Naive thymus-derived CD4-positive, alpha-beta T cell (primary cell): Measurements from ENCODE around the gene DPM3. TPM values are rescaled to one million over a fixed set of nuclear protein-coding genes. Genes with fewer than 3 reads are reported as not detected.
A peak's percentile ranks its signal among the peaks of the same experiment; 100 is the strongest.

Source experiments
- ATAC-seq: fragments of 150-1000 bp; cut with Tn5 transposase; 2 replicates; pipeline ENCODE4 v1.10.0; 2021; ENCODE audit warnings: mild to moderate bottlenecking, moderate library complexity
- CTCF ChIA-PET: fragments of 350-600 bp; sonication (Branson Sonifier 250); formaldehyde crosslinking; loops from one replicate; lab custom pipeline; 2021; ENCODE audit warnings: antibody characterized with exemption; lab: Charles Lee
- POLR2A ChIA-PET: fragments of 350-600 bp; sonication (Branson Sonifier 250); formaldehyde crosslinking; loops from one replicate; lab custom pipeline; 2021; ENCODE audit warnings: antibody characterized with exemption, inconsistent platforms; lab: Charles Lee
- DNase-seq, 9 donors: peaks; one replicate each; pipeline versions ENCODE4 v3.0.0 to v3.0.0-alpha.2; 2020 to 2022; ENCODE audit warnings: mixed read lengths in 1 of 9
- H3K27ac ChIP-seq: one replicate; pipeline ENCODE4 v1.7.0; 2013; ENCODE audit warnings: mild to moderate bottlenecking, low read depth, low read length, moderate library complexity
- H3K27me3 ChIP-seq, 2 donors: one replicate each; pipeline ENCODE4 v1.7.0; 2013; ENCODE audit warnings: low read length in 2 of 2, mild to moderate bottlenecking in 2 of 2, moderate library complexity in 2 of 2; ENCODE audit not compliant: control insufficient read depth in 2 of 2, insufficient read depth in 2 of 2
- H3K36me3 ChIP-seq, 3 experiments: 1 replicate in 2 of 3; 2 replicates in 1 of 3; pipeline ENCODE4 v1.7.0; 2013; ENCODE audit warnings: low read length in 3 of 3, mild to moderate bottlenecking in 3 of 3, moderate library complexity in 1 of 3; ENCODE audit not compliant: insufficient read depth in 3 of 3, control insufficient read depth in 2 of 3
- H3K4me1 ChIP-seq, 2 donors: one replicate each; pipeline ENCODE4 v1.7.0; 2013; ENCODE audit warnings: low read length in 2 of 2, mild to moderate bottlenecking in 2 of 2, moderate library complexity in 1 of 2; ENCODE audit not compliant: control insufficient read depth in 2 of 2, insufficient read depth in 2 of 2
- H3K4me3 ChIP-seq: 2 replicates; pipeline ENCODE4 v1.7.0; 2013; ENCODE audit warnings: mild to moderate bottlenecking, low read length
- H3K9me3 ChIP-seq, 3 experiments: 1 replicate in 2 of 3; 2 replicates in 1 of 3; pipeline ENCODE4 v1.7.0; 2013; ENCODE audit warnings: low read length in 3 of 3; ENCODE audit not compliant: control insufficient read depth in 2 of 3
- H3K27ac Mint-ChIP-seq, 9 donors: one replicate each; pipeline ENCODE4 v1.8.0; 2020 to 2022; ENCODE audit warnings: mixed read lengths in 9 of 9, mild to moderate bottlenecking in 8 of 9, moderate library complexity in 5 of 9, inconsistent platforms in 2 of 9
- H3K27me3 Mint-ChIP-seq, 5 donors: one replicate each; pipeline ENCODE4 v1.8.0; 2021 to 2022; ENCODE audit warnings: mixed read lengths in 5 of 5, mild to moderate bottlenecking in 1 of 5
- H3K36me3 Mint-ChIP-seq, 5 donors: one replicate each; pipeline ENCODE4 v1.8.0; 2020 to 2022; ENCODE audit warnings: mixed read lengths in 5 of 5, mild to moderate bottlenecking in 3 of 5, inconsistent platforms in 1 of 5
- H3K4me1 Mint-ChIP-seq, 7 donors: one replicate each; pipeline ENCODE4 v1.8.0; 2020 to 2022; ENCODE audit warnings: mixed read lengths in 7 of 7, mild to moderate bottlenecking in 3 of 7, inconsistent platforms in 1 of 7
- H3K4me3 Mint-ChIP-seq, 10 donors: one replicate each; pipeline ENCODE4 v1.8.0; 2020 to 2022; ENCODE audit warnings: mild to moderate bottlenecking in 10 of 10, mixed read lengths in 10 of 10, moderate library complexity in 6 of 10, inconsistent platforms in 2 of 10
- H3K9me3 Mint-ChIP-seq, 11 donors: one replicate each; pipeline ENCODE4 v1.8.0; 2020 to 2022; ENCODE audit warnings: mixed read lengths in 11 of 11, mild to moderate bottlenecking in 4 of 11, inconsistent platforms in 1 of 11, moderate library complexity in 1 of 11
- intact Hi-C, 2 donors: fragments of 100-400 bp; cut with micrococcal nuclease; formaldehyde crosslinking; loops; one replicate each; pipeline ENCODE4 v1.15.1; 2023
- polyA plus RNA-seq, 2 donors: library from polyadenylated mRNA; unstranded; fragments of 300-500 nt; fragmentation: Illumina TruSeq; gene quantifications; one replicate each; pipeline ENCODE4 v1.2.3, GENCODE V29; 2021
- total RNA-seq, 6 experiments: library from RNA in 5 of 6; stranded (reverse) in 5 of 6; gene quantifications; 1 replicate in 5 of 6; 2 replicates in 1 of 6; pipeline ENCODE4 v1.2.3 and lab custom pipeline; 2021 to 2026

The DPM3 gene
- total and polyA plus RNA-seq, 7 experiments from 2014 or later: 29.1 to 128 (median 46.6) TPM

DNA sequence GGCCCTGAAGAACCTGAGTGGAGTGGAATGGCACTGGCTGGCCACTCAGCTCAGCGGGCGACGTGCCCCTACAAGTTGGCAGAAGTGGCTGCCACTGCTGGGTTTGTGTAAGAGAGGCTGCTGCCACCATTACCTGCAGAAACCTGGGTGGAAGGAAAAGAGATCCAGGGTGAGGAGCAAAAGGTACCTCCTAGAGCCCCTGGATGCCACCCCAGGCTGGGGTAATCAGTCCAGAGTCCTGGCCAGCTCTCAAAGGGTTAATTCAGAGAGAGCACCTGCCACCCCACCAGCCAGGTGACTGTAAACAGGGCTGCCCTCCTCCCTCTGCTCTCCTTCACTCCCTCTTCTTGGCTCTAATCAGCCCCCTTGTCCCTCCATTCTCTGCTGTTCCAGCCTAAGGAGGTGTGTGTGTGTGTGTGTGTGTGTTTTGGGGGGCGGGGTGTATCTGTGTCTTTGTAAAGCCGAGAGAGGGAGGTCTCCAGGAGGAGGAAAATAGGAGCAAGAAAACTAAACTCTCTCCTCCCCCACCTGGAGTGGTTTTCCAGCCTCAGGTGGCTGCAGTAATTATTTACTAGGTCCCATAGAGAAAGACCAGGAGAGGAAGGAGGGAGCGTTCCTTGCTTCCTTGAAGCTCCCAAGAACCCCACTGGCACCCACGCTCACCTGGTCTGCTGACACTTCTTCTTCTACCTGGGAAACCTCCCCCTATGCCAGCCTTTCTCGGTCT lies 45.9 kb upstream of the DPM3 start:
- H3K27me3 ChIP-seq: no peaks in the 10 kb centered on the region
- Mint-ChIP-seq H3K4me1 (peaks cover 0 to 13% (median 7%) of the 10 kb centered on the region in 7 donors), H3K4me3 (no peak overlapping the region), H3K9me3 (peaks cover 0 to 3% (median 0%) of the 10 kb centered on the region in 11 donors), H3K27ac (no peak overlapping the region), H3K36me3 (peaks cover 0 to 8% (median 0%) of the 10 kb centered on the region in 5 donors), H3K27me3 (no peaks in the 10 kb centered on the region)
- ChIA-PET POLR2A (interaction anchor here (0.6 to 0.8 kb wide), 2 partner anchors 38 to 57 kb away, joined by 3 read pairs; no protein-coding TSS in a partner anchor), CTCF (no interaction called here)
- no peak for DNase-seq
- no peaks in the 10 kb centered on the region for H3K9me3 ChIP-seq
- intact Hi-C loops: no loop called here
- H3K27ac ChIP-seq: no peak overlapping the region
- H3K4me3 ChIP-seq: no peak overlapping the region
- no peaks in the 10 kb centered on the region for H3K36me3 ChIP-seq
- ATAC-seq: no peak
- H3K4me1 ChIP-seq: no peaks in the 10 kb centered on the region

DNA sequence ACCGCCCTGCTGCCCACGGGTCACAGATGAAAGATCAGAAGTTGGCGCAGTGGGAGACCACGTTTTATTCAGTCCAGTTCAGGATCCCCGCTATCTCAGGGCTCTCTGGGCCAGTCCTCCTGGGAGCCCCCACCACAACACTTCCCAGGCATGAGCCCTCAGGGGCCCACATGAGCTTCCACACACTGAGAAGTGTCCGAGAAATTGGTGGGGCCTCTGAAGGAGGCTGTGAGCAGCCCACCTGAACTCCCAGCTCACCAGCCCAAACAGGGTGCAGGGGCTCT lies 45.4 kb upstream of the DPM3 start:
- Mint-ChIP-seq H3K4me3 (no peak overlapping the region), H3K9me3 (peaks cover 0 to 3% (median 0%) of the 10 kb centered on the region in 11 donors), H3K36me3 (peaks cover 0 to 10% (median 0%) of the 10 kb centered on the region in 5 donors), H3K27me3 (no peaks in the 10 kb centered on the region), H3K27ac (peak overlapping the region in 1 of 9 donors; percentile 43), H3K4me1 (peaks cover 0 to 13% (median 7%) of the 10 kb centered on the region in 7 donors)
- ChIA-PET POLR2A (interaction anchor here (0.6 to 0.8 kb wide), 2 partner anchors 38 to 57 kb away, joined by 3 read pairs; no protein-coding TSS in a partner anchor), CTCF (interaction anchor here (1.0 kb wide), 1 partner anchor 41 kb away, joined by 3 read pairs; no protein-coding TSS in a partner anchor)
- Histone ChIP-seq H3K4me1 (no peaks in the 10 kb centered on the region), H3K9me3 (no peaks in the 10 kb centered on the region), H3K36me3 (no peaks in the 10 kb centered on the region), H3K27me3 (no peaks in the 10 kb centered on the region), H3K4me3 (no peak overlapping the region), H3K27ac (no peak overlapping the region)
- ATAC-seq (no peak), DNase-seq (no peak)
- intact Hi-C loops: no loop called here

DNA sequence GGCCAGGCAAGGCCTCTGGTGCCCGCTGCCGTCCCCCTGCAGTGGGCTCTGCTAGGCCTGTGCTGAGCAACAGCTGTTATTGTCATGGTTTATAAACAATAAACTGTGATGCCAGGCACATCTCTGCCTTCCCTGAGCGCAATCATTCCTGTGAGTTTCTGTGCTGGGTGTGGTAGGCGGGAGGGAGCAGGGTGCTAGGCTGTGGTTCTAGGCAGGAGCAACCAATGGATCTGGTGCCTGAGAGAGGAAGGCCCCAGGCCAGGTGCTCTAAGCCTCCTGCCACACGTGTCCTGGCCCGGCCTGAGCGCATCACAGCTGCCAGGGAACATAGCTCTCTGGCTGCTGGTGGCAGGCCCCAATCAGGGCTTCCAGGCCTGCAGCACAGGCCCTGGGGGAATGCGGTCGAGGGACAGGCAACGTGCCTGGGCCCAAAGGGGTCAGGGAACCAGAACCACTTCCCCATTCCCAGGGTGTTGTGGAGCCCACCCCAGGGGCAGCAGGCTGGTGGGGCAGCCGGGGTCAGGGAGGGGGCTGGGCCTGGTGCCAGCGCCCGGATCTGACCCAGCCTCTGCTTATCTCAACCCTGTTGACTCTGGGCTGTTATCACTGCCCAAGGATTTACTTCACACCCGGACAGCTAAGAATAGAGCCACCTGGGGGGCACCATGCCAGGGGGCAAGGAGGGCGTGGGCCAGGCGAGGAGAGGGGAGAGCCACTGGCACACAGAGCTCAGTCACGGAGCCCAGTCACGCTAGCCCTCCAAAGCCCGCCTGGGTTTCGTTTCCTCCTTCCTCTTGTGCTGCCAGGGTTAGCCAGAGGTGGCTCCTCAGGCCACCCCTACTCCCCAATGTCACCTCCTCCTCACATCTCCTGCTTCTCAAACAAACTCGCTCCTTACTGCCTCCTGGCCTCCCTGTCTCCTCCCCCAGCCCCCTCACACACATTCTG lies 44.8 kb upstream of the DPM3 start:
- ATAC-seq (peak; percentile 87), DNase-seq (no peak)
- no peak overlapping the region for H3K4me3 Mint-ChIP-seq
- ChIA-PET CTCF (interaction anchor here (1.0 kb wide), 1 partner anchor 42 kb away, joined by 3 read pairs; no protein-coding TSS in a partner anchor), POLR2A (interaction anchor here (1.0 kb wide), 1 partner anchor 8 kb away, joined by 3 read pairs; no protein-coding TSS in a partner anchor)
- Histone ChIP-seq H3K36me3 (peaks cover 0 to under 1% (median 0%) of the 10 kb centered on the region in 3 experiments), H3K4me3 (no peak overlapping the region), H3K9me3 (no peaks in the 10 kb centered on the region), H3K4me1 (no peaks in the 10 kb centered on the region), H3K27ac (no peak overlapping the region), H3K27me3 (no peaks in the 10 kb centered on the region)
- H3K9me3 Mint-ChIP-seq: peaks cover 0 to 3% (median 0%) of the 10 kb centered on the region in 11 donors
- intact Hi-C loops: loop anchor here in 1 of 2 donors (1.0 kb wide), 1 partner anchor 8 kb away; no protein-coding TSS in a partner anchor
- H3K4me1 Mint-ChIP-seq: peaks cover 0 to 13% (median 7%) of the 10 kb centered on the region in 7 donors
- H3K36me3 Mint-ChIP-seq: peaks cover 0 to 10% (median 0%) of the 10 kb centered on the region in 5 donors
- peak overlapping the region in 1 of 9 donors; percentile 43 for H3K27ac Mint-ChIP-seq
- no peaks in the 10 kb centered on the region for H3K27me3 Mint-ChIP-seq

DNA sequence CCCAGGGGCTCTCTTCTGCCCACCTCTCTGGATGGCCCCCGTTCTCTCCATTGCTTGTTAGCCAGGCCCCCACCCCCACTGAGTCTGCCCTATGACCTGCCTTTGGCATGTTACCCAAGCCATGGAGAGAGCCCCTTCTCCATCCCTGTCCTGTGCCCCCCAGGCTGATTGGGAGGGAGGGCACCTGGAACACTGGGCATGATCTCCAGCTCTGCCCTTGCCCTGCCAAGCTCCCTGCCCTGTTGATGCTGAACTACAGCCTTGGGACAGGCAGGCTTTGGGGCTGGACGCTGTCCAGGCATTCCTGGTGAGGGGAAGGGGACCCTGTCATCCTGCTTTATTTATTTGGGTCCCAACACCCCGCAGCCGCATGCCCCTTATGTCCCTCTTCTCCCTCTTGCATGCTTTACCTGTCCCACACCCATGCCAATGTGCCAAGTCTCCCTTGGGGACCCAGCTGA lies 44.0 kb upstream of the DPM3 start:
- ChIA-PET POLR2A (interaction anchor here (1.0 kb wide), 1 partner anchor 9 kb away, joined by 3 read pairs; no protein-coding TSS in a partner anchor), CTCF (interaction anchor here (1.0 kb wide), 1 partner anchor 9 kb away, joined by 3 read pairs; no protein-coding TSS in a partner anchor)
- Mint-ChIP-seq H3K27ac (no peak overlapping the region), H3K27me3 (no peaks in the 10 kb centered on the region), H3K4me3 (no peak overlapping the region), H3K36me3 (peaks cover 0 to 10% (median 0%) of the 10 kb centered on the region in 5 donors), H3K4me1 (peaks cover 0 to 13% (median 7%) of the 10 kb centered on the region in 7 donors), H3K9me3 (peaks cover 0 to 3% (median 0%) of the 10 kb centered on the region in 11 donors)
- intact Hi-C loops: loop anchor here in 1 of 2 donors (1.0 kb wide), 1 partner anchor 9 kb away; no protein-coding TSS in a partner anchor
- H3K36me3 ChIP-seq: peaks cover 0 to 7% (median 0%) of the 10 kb centered on the region in 3 experiments
- no peak overlapping the region for H3K27ac ChIP-seq
- ATAC-seq (no peak), DNase-seq (no peak)
- H3K4me3 ChIP-seq: no peak overlapping the region
- no peaks in the 10 kb centered on the region for H3K9me3 ChIP-seq
- H3K4me1 ChIP-seq: no peaks in the 10 kb centered on the region
- H3K27me3 ChIP-seq: no peaks in the 10 kb centered on the region

DNA sequence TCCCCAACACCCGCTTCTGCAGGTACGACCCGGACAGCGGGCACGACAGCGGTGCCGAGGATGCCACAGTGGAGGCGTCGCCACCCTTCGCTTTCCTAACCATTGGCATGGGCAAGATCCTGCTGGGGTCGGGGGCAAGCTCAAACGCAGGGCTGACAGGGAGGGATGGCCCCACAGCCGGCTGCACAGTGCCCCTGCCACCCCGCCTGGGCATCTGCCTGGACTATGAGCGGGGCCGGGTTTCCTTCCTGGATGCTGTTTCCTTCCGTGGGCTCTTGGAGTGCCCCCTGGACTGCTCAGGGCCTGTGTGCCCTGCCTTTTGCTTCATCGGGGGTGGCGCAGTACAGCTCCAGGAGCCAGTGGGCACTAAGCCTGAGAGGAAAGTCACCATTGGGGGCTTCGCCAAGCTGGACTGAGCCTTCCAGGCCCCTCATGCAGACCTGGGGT lies 43.5 kb upstream of the DPM3 start:
- Mint-ChIP-seq H3K9me3 (peaks cover 0 to 3% (median 0%) of the 10 kb centered on the region in 11 donors), H3K4me1 (peaks cover 0 to 17% (median 7%) of the 10 kb centered on the region in 7 donors), H3K27me3 (no peaks in the 10 kb centered on the region), H3K27ac (no peak overlapping the region), H3K4me3 (no peak overlapping the region), H3K36me3 (peaks cover 0 to 14% (median 0%) of the 10 kb centered on the region in 5 donors)
- peaks cover 0 to 12% (median 0%) of the 10 kb centered on the region in 3 experiments for H3K36me3 ChIP-seq
- no peak overlapping the region for H3K4me3 ChIP-seq
- no peak overlapping the region for H3K27ac ChIP-seq
- no peaks in the 10 kb centered on the region for H3K27me3 ChIP-seq
- H3K4me1 ChIP-seq: no peaks in the 10 kb centered on the region
- POLR2A ChIA-PET: interaction anchor here (0.6 to 1.0 kb wide), 2 partner anchors 10 to 283 kb away, joined by 3 to 4 read pairs; no protein-coding TSS in a partner anchor
- intact Hi-C loops: loop anchor here in 1 of 2 donors (1.0 kb wide), 1 partner anchor 10 kb away; no protein-coding TSS in a partner anchor
- DNase-seq (no peak), ATAC-seq (no peak)
- CTCF ChIA-PET: interaction anchor here (0.5 to 1.0 kb wide), 2 partner anchors 8 to 960 kb away, joined by 3 read pairs; no protein-coding TSS in a partner anchor
- H3K9me3 ChIP-seq: no peaks in the 10 kb centered on the region
